Body of pancreas (tissue), 4 donors: Measurements from ENCODE around the gene PPP6C.

Experiments
- POLR2A ChIP-seq, 3 donors: fragments of 450-650 bp; IDR thresholded peaks; one replicate each; pipeline ENCODE4 v1.6.1; 2016; ENCODE audit warnings: antibody characterized with exemption in 3 of 3, mild to moderate bottlenecking in 2 of 3
- TF ChIP-seq, protein P1 (sequence below), 7 experiments: fragments of 450-650 bp in 4 of 7; fragments of 200-600 bp in 3 of 7; sonication (generic) in 3 of 7; IDR thresholded peaks; one replicate each; pipeline ENCODE4 v1.5.1; 2016 to 2019; ENCODE audit warnings: antibody characterized with exemption in 7 of 7

DNA sequence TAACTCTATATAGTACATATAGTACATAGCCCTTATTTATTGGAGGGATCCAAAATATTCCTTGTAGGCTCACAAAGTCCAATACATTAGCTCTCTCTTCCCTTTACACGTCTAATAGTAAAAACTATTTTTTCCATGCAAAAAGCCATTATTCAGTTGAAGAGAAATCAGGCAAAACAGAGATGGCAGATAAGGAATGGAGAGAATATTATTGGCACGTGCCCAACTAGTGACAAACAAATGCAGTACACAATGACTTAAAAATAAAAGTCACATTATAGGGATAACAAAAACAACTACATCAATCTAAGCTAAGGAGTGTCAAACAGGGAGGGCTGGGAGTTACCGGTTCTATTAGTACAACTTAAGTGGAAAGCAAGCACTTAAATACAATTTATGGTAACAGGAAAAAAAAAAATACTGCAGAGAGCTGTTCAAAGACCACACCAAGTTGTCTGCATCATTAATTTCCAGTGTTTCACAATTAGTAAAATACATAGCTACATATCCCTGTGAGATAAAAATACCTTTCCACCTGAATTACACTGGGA lies 42.1 kb downstream of the PPP6C start:
- TF ChIP-seq, protein P1, sequence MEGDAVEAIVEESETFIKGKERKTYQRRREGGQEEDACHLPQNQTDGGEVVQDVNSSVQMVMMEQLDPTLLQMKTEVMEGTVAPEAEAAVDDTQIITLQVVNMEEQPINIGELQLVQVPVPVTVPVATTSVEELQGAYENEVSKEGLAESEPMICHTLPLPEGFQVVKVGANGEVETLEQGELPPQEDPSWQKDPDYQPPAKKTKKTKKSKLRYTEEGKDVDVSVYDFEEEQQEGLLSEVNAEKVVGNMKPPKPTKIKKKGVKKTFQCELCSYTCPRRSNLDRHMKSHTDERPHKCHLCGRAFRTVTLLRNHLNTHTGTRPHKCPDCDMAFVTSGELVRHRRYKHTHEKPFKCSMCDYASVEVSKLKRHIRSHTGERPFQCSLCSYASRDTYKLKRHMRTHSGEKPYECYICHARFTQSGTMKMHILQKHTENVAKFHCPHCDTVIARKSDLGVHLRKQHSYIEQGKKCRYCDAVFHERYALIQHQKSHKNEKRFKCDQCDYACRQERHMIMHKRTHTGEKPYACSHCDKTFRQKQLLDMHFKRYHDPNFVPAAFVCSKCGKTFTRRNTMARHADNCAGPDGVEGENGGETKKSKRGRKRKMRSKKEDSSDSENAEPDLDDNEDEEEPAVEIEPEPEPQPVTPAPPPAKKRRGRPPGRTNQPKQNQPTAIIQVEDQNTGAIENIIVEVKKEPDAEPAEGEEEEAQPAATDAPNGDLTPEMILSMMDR (IDR thresholded peaks at IDR 0.05) = no peak
- no peak for TF ChIP-seq POLR2A (IDR thresholded peaks at IDR 0.05)
